ENCODE measurements around the gene GABRD. TPM values are rescaled to one million over a fixed set of nuclear protein-coding genes. Genes with fewer than 3 reads are reported as not detected.

GABRD gene
- total RNA-seq, 1 experiment from 2014 or later, result 1.7 TPM

DNA sequence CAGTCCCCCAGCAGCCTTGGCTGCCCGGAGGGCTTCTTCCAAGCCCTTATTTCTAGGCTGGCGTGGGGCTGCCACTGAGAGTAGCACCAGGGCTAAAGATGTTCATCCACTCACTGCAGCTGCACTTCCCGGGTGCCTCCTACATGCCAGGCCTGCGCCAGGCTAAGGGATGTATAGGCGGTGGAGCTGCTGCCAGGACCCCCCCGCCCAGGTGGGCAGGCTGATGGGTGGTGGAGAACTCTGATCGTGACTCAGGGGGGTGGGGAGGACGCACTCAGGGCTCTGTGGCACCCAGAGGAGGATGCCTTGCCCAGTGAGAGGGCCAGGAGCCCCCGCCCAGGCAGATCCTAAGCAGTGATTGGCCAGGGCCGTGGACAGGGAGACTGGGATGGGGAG lies 49.6 kb upstream of the GABRD start:
- Mint-ChIP-seq H3K27ac (no peak overlapping the region), H3K36me3 (no peaks in the 10 kb centered on the region), H3K4me1 (no peaks in the 10 kb centered on the region), H3K9me3 (peaks cover 15% of the 10 kb centered on the region), H3K27me3 (ENCODE audit: low read depth) (no peaks in the 10 kb centered on the region), H3K4me3 (no peak overlapping the region)
- CTCF ChIA-PET, result interaction anchor here (1.4 kb wide), 2 partner anchors 9 to 75 kb away, joined by 4 to 8 read pairs; no protein-coding TSS in a partner anchor
- POLR2A ChIA-PET, result interaction anchor here (0.6 kb wide), 1 partner anchor 23 kb away, joined by 6 read pairs; no protein-coding TSS in a partner anchor
- TF ChIP-seq NFYB (CRISPR knock-in tag; conservative IDR thresholded peaks at IDR 0.05; ENCODE audit: low read depth), result no peak
- TF ChIP-seq ZBTB43 (CRISPR knock-in tag; IDR thresholded peaks at IDR 0.05), result no peak
- no peak for TF ChIP-seq ATF6 (CRISPR knock-in tag; IDR thresholded peaks at IDR 0.05)
- no peak for TF ChIP-seq ZNF423 (CRISPR knock-in tag; IDR thresholded peaks at IDR 0.05)
- TF ChIP-seq GTF2I (CRISPR knock-in tag; conservative IDR thresholded peaks at IDR 0.05), result no peak
- TF ChIP-seq AFF4 (CRISPR knock-in tag; IDR thresholded peaks at IDR 0.05; ENCODE audit: borderline replicate concordance), result no peak
- TF ChIP-seq ZNF263 (CRISPR knock-in tag; IDR thresholded peaks at IDR 0.05; ENCODE audit: low read depth), result no peak
- no peak for TF ChIP-seq CREB1 (CRISPR knock-in tag; IDR thresholded peaks at IDR 0.05)
- no peak for TF ChIP-seq ZNF281 (CRISPR knock-in tag; IDR thresholded peaks at IDR 0.05)
- TF ChIP-seq ZNF671 (CRISPR knock-in tag; IDR thresholded peaks at IDR 0.05), result no peak
- no peak for TF ChIP-seq CBFB (CRISPR knock-in tag; IDR thresholded peaks at IDR 0.05; ENCODE audit: low read depth)
- no peak for TF ChIP-seq HMGA2 (CRISPR knock-in tag; IDR thresholded peaks at IDR 0.05)
- DNase-seq (ENCODE audit: low spot score), result no peak
- ATAC-seq, result no peak

GRCh38 chr1:1969953-1970716 lies 49.0 kb upstream of the GABRD start:
- H3K9me3 Mint-ChIP-seq, result peaks cover 15% of the 10 kb centered on the region
- no peak overlapping the region for H3K4me3 Mint-ChIP-seq
- no peaks in the 10 kb centered on the region for H3K4me1 Mint-ChIP-seq
- POLR2A ChIA-PET, result no interaction called here
- H3K36me3 Mint-ChIP-seq, result no peaks in the 10 kb centered on the region
- no peak for DNase-seq (ENCODE audit: low spot score)
- H3K27me3 Mint-ChIP-seq (ENCODE audit: low read depth), result no peaks in the 10 kb centered on the region
- CTCF ChIA-PET, result interaction anchor here (1.4 kb wide), 1 partner anchor 74 kb away, joined by 4 read pairs; no protein-coding TSS in a partner anchor
- TF ChIP-seq ZNF396 (CRISPR knock-in tag; IDR thresholded peaks at IDR 0.05; ENCODE audit: borderline replicate concordance) (no peak), EMX1 (CRISPR knock-in tag; IDR thresholded peaks at IDR 0.05) (no peak), ESRRA (CRISPR knock-in tag; IDR thresholded peaks at IDR 0.05; ENCODE audit: borderline replicate concordance) (no peak), FOXK1 (CRISPR knock-in tag; IDR thresholded peaks at IDR 0.05) (no peak)
- TF ChIP-seq, protein P1, sequence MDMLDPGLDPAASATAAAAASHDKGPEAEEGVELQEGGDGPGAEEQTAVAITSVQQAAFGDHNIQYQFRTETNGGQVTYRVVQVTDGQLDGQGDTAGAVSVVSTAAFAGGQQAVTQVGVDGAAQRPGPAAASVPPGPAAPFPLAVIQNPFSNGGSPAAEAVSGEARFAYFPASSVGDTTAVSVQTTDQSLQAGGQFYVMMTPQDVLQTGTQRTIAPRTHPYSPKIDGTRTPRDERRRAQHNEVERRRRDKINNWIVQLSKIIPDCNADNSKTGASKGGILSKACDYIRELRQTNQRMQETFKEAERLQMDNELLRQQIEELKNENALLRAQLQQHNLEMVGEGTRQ (CRISPR knock-in tag; IDR thresholded peaks at IDR 0.05), result no peak
- TF ChIP-seq, protein P2, sequence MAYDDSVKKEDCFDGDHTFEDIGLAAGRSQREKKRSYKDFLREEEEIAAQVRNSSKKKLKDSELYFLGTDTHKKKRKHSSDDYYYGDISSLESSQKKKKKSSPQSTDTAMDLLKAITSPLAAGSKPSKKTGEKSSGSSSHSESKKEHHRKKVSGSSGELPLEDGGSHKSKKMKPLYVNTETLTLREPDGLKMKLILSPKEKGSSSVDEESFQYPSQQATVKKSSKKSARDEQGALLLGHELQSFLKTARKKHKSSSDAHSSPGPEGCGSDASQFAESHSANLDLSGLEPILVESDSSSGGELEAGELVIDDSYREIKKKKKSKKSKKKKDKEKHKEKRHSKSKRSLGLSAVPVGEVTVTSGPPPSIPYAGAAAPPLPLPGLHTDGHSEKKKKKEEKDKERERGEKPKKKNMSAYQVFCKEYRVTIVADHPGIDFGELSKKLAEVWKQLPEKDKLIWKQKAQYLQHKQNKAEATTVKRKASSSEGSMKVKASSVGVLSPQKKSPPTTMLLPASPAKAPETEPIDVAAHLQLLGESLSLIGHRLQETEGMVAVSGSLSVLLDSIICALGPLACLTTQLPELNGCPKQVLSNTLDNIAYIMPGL (CRISPR knock-in tag; IDR thresholded peaks at IDR 0.05), result no peak
- no peak overlapping the region for H3K27ac Mint-ChIP-seq
- no peak for ATAC-seq
